ENCODE results near the gene TPCN2.

- no peak for TF ChIP-seq CTCF (IDR thresholded peaks at IDR 0.05)
- no peak for TF ChIP-seq EP300 (IDR thresholded peaks at IDR 0.05)
- no peak for TF ChIP-seq POLR2A (IDR thresholded peaks at IDR 0.05; ENCODE audit: low read depth)
- TF ChIP-seq POLR2AphosphoS5 (IDR thresholded peaks at IDR 0.05): no peak
These were observed 56.8 kb downstream of the TPCN2 start for GRCh38 chr11:69105461-69106030.

Measured in esophagus muscularis mucosa (tissue), 4 donors.